Stimulated activated CD4-positive, alpha-beta T cell treated with anti-CD3 and anti-CD28 coated beads, Interleukin-1b, Interleukin-23, amount 100 ng/mL, for 1 hour (primary cell): ENCODE results near the gene SPAG4.

ENCODE experiments used
- DNase-seq, 2 donors: peaks; one replicate each; pipeline ENCODE4 v3.0.0-alpha.2; 2020; ENCODE audit warnings: low read depth in 2 of 2

Gene SPAG4

DNA sequence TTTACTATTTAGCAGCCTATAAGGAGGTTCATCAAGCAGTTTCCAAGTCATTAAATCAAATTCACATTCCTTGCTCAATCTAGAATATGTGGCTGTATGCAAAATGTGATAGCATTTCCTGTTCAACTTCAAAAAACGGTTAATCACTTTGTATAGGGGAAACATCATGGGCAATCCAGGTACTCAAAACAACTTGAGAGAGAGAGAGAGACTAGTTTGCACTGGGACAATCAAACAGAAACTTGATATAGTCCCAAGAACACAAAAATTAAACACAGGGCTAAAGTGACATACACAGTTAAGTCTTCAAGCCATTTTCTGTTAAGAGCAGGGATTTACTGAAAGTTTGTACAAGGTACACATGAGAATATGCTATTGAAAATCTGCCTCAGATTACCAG, 41.6 kb downstream of the SPAG4 start:
- DNase-seq: no peak

DNA sequence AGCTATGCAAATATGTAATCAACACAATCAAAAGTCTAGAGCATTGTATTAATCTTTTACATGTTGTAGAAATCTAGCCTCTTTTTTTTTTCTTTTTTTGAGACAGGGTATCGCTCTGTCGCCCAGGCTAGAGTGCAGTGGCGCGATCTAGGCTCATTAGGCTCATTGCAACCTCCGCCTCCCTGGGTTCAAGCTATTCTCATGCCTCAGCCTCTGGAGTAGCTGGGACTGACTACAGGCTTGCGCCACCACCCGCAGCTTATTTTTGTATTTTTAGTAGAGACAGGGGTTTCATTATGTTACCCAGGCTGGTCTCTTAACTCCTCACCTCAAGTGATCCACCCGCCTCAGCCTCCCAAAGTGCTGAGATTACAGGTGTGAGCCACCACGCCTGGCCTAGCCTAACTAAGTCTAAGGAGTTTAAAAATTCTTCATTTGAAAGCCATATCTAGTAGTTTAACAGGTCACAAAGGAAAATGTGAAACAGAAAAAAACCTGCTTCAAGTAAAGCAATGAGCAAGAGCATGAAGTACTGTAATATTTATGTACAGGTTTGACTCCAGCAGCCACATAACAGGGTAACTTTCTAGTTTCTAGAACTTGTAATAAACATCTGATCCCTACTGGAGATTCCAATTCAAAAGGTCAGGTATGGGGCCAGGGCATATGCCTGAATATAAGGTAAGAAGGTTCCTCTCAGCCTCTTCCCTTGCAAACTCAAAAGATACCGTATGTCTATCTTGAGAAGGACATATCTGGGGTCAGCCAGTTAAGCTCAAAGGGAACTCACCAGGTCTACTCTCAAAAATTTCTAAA, 44.7 kb downstream of the SPAG4 start:
- no peak for DNase-seq

DNA sequence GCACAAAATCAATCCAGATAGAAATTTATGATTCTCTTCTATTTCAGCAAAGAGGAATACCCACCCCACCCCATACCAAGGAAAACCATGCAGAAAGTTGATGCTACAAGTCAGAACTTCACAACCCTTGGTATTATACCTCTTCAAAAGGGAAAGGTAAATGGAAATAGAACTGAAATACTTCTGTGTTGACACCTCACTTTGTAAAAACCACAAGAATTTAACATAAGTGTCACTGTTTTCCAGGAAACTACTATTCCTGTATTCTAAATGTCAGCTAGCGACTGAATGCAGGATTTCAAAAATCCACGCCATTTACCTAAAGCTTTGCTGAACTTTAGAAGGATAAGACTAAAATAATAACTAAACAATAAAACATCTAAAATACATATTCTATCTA, 45.4 kb downstream of the SPAG4 start:
- no peak for DNase-seq

DNA sequence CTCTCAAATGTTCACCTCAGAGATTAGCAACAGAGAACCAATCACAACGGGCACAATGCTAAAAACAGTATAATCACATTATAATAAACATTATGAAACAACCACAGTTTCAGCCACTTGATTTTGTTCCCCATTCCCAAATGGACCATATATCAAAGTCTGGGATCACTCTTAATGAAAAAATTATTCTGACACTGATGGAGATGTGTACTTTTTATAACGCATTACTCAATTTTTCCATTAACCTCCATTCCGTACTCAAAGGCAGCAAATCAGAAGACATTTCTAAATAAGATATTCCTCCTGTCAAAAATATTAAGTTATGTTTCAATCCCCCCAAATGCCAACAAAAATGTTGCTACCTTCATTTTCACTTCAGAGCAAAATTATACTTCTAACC, 46.3 kb downstream of the SPAG4 start:
- DNase-seq: no peak

DNA sequence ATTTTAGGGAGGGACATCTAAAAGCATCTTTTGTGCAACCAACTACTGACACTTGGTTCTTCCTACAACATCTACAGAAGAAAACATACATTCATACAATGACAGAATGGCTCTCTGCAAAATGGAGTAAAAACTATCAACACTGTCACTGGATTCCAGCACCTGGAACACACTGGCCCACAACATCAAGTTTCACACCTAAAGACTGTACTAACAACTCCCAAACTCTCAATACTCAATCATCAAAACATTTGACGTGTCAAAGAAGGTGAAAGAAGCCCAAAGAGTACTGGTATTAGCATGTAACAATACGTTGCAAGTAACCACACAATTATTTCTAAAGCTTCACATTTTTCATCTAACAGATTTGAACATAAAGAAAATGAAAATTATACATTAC, 46.9 kb downstream of the SPAG4 start:
- DNase-seq: no peak

DNA sequence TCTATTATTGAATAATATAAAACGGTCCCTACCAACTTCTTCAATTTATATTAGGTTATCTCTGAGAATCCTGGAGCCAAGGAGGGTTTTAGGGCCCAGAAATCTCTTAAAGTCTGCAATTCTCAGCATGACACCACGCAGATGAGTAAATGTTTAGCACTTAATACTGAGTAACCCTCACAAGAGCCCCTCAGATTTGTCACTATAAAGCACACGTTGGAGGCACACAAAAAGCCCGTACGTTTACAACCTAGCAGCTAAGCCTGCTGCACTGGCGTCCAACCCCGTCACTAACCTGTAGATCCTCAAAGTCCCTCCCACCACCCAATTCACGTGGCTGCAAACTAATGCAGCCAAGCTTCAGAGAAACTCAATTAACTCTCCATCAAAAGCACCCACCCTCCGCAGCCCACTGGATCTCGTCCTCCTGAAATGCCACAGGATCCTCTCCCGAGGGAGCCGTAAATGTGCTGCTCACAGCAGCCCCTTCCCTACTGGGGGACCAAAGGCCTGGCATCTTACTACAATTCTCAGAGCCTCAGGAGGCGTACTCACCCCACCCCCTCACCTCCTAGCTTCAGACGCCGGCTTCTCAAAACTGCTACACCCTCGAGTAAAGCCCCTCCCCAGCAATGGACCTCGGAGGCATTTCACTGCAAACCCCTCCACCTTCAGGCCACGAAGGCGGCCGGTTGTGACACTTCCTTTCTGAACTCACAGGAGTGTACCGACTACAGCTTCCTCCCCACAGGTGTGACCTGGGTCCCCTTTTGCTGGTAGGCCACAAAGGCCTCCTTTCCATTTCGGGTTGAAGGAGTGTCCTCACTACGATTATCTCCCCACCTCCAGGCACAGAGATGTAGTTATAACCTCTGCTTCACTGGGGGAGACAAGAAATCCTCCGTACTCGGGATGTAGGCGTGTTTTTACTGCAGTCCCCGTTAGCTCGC, 48.2 kb downstream of the SPAG4 start:
- DNase-seq: peak; percentile 18 to 27

DNA sequence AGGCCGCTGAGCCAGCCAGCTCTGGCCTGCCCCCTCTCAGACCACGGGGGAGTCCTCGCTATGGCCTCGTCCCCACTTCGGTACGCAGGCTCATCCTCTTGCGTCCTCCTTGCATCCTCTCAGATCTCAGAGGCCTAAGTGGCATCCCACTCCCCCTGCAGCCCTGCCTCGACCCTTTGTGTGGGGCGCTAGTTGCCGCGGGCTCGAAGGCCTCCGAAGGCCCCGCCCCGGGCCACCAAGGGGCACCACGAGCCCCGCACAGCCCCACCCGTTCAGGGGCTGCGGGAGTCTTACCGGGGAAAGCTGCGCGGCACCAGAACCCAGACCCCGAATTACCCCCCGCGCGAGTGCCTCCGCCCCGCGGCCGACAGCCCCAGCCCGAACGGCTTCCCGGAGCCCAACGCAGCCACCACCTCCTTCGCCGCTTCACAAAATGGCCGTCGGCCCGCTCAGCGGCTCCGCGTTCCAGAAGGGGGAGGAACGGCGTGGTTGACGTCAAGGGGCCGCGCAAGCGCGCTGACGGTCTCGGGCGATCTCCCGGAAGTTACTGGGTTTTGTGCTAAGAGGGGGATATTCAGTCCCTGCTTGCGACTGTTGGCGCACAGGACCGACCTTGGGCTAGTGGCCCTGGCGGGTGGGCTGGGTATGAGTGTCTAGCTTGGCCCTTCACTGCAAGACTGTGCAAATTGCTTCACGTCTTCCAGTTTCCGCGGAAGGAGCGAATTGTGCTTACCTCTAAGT, 49.0 kb downstream of the SPAG4 start, which contains the start of the genes CPNE1 and RBM12:
CPNE1 (minus strand) TSS at position 435 of the 741 bp plus-strand sequence. CDS start 31,977 bp downstream, outside the sequence.
RBM12 (minus strand) TSS at position 435 of the 741 bp plus-strand sequence. CDS start 9,578 bp downstream, outside the sequence.
- DNase-seq: peak; percentile 84 to 86

DNA sequence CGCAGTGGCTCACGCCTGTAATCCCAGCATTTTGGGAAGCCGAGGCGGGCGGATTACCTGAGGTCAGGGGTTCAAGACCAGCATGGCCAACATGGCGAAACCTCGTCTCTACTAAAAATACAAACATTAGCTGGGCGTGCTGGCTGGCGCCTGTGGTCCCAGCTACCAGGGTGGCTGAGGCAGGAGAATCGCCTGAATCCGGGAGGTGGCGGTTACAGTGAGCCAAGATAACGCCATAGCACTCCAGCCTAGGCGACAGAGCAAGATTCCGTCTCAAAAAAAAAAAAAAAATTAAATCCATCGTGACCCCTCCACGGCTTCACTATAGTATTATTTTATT, 50.3 kb downstream of the SPAG4 start:
- DNase-seq: no peak

DNA sequence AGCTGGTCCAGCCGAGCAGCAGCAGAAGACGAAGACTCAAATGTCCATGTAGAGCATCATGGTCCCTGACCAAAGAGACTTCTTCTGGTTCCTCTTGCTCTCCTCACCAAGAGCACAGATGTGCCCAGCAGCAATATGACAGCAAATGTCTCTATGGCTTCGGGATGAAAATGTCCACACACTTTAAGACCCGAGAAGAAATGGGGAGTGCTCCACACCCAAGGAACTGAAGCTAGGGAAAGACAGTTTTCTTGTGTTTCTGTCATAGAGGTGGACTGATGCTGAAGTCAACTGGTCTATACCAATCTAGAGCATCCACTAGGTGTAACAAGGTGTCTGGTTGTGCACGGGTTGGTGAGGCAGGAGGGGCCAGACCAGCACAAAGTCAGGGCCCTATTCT, 53.6 kb downstream of the SPAG4 start:
- no peak for DNase-seq

DNA sequence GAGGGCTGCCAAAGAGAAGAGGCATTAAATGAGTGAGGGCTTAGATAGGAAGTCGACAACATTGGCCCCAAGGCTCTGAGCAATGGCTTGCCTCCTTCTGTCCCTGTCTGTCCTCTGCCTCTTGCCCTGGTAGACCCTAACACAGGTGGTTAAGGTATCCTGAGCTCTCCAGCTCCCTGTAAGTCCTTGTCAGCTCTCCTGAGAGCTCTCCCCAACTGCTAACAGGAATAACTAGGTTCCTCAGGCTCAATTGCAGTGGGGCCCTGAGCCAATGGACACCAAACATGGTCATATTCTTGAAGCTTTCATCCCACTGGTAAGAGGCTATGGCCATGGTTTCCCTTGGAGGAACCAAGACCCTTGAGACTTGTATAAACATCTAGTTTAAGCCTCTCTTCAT, 54.1 kb downstream of the SPAG4 start:
- no peak for DNase-seq
